SK-N-SH (cell line): ENCODE data around the gene CALCA. TPM values are rescaled to one million over a fixed set of nuclear protein-coding genes. Genes with fewer than 3 reads are reported as not detected.

Experiments used
- CTCF ChIA-PET: fragments of 300-600, 350-600 bp; formaldehyde crosslinking; extraction: SDS; loops from one replicate; lab custom pipeline; 2021; lab: Yijun Ruan, JAX
- POLR2A ChIA-PET: fragments of 350-600 bp; sonication (Branson Sonifier 250); formaldehyde crosslinking; extraction: SDS; loops from one replicate; lab custom pipeline; 2020; ENCODE audit warnings: antibody characterized with exemption, inconsistent platforms; lab: Yijun Ruan, JAX
- DNase-seq: peaks from one replicate; pipeline ENCODE4 v3.0.0; 2012
- H2AFZ ChIP-seq: fragments of 200-600 bp; sonication (generic); 2 replicates; pipeline ENCODE4 v1.8.1; 2016; ENCODE audit warnings: antibody characterized with exemption, mild to moderate bottlenecking, low read depth
- H3F3A ChIP-seq: fragments of 200-600 bp; sonication (generic); replicated peaks from 2 replicates; pipeline ENCODE3; 2016; ENCODE audit warnings: antibody characterized with exemption, mild to moderate bottlenecking; ENCODE audit not compliant: insufficient read depth
- H3K27ac ChIP-seq, 2 experiments: fragments of 200-500 bp in 1 of 2; fragments of 200-600 bp in 1 of 2; sonication (Bioruptor generic) in 1 of 2; sonication (generic), shearing (Covaris generic) in 1 of 2; 2 replicates each; pipeline versions ENCODE4 v1.5.1 to v1.6.1; 2014 to 2016; ENCODE audit warnings: low read depth in 2 of 2, inconsistent platforms in 1 of 2, low read length in 1 of 2, mild to moderate bottlenecking in 1 of 2, mixed read lengths in 1 of 2
- H3K27me3 ChIP-seq: fragments of 200-600 bp; sonication (generic), shearing (Covaris generic); 2 replicates; pipeline ENCODE4 v1.6.1; 2016; ENCODE audit warnings: mixed run types; ENCODE audit not compliant: insufficient read depth
- H3K36me3 ChIP-seq, 2 experiments: fragments of 200-500 bp in 1 of 2; fragments of 200-600 bp in 1 of 2; sonication (Bioruptor generic) in 1 of 2; sonication (generic) in 1 of 2; replicated peaks in 1 of 2; 2 replicates each; pipeline versions ENCODE3 to v1.5.1; 2014 to 2016; ENCODE audit warnings: low read length in 1 of 2, mild to moderate bottlenecking in 1 of 2; ENCODE audit not compliant: insufficient read depth in 2 of 2, control insufficient read depth in 1 of 2
- H3K4me1 ChIP-seq, 2 experiments: fragments of 200-500 bp in 1 of 2; fragments of 200-600 bp in 1 of 2; sonication (Bioruptor generic) in 1 of 2; sonication (generic), shearing (Covaris generic) in 1 of 2; 2 replicates each; pipeline versions ENCODE4 v1.5.1 to v1.6.1; 2014 to 2016; ENCODE audit warnings: low read depth in 1 of 2, low read length in 1 of 2, mixed run types in 1 of 2; ENCODE audit not compliant: insufficient read depth in 2 of 2, control insufficient read depth in 1 of 2
- H3K4me2 ChIP-seq: fragments of 200-600 bp; sonication (generic), shearing (Covaris generic); 2 replicates; pipeline ENCODE4 v1.6.1; 2017; ENCODE audit warnings: mixed run types
- H3K4me3 ChIP-seq, 2 experiments: fragments of 200-500 bp in 1 of 2; fragments of 200-600 bp in 1 of 2; sonication (Bioruptor generic) in 1 of 2; sonication (generic), shearing (Covaris generic) in 1 of 2; 2 replicates each; pipeline versions ENCODE4 v1.5.1 to v1.8.1; 2014 to 2016; ENCODE audit warnings: low read depth in 2 of 2, inconsistent platforms in 1 of 2, low read length in 1 of 2, mild to moderate bottlenecking in 1 of 2, mixed read lengths in 1 of 2, moderate library complexity in 1 of 2
- H3K79me2 ChIP-seq: fragments of 200-600 bp; sonication (generic); 2 replicates; pipeline ENCODE4 v1.8.1; 2017; ENCODE audit warnings: mild to moderate bottlenecking; ENCODE audit not compliant: insufficient read depth
- H3K9ac ChIP-seq: fragments of 200-600 bp; sonication (generic); 2 replicates; pipeline ENCODE4 v1.6.1; 2017; ENCODE audit warnings: mixed run types
- H3K9me2 ChIP-seq: fragments of 200-600 bp; sonication (generic); 2 replicates; pipeline ENCODE4 v1.6.1; 2017; ENCODE audit warnings: mixed run types
- H3K9me3 ChIP-seq: fragments of 200-600 bp; sonication (generic); 2 replicates; pipeline ENCODE4 v1.6.1; 2017; ENCODE audit warnings: mixed run types, mild to moderate bottlenecking, moderate library complexity
- H4K20me1 ChIP-seq: fragments of 200-600 bp; sonication (generic); 2 replicates; pipeline ENCODE4 v1.6.1; 2017; ENCODE audit warnings: mild to moderate bottlenecking, mixed run types; ENCODE audit not compliant: insufficient read depth
- ELF1 ChIP-seq: IDR thresholded peaks from 2 replicates; pipeline ENCODE4 v1.4.0; 2012
- FOSL2 ChIP-seq: IDR thresholded peaks from 2 replicates; pipeline ENCODE4 v1.4.0; 2012; ENCODE audit warnings: low read depth, mild to moderate bottlenecking, moderate library complexity, borderline replicate concordance
- GATA2 ChIP-seq: sonication (generic); formaldehyde crosslinking; IDR thresholded peaks from 2 replicates; pipeline ENCODE4 v1.5.0; 2020; ENCODE audit warnings: mild to moderate bottlenecking, missing genetic modification reagents
- NFIC ChIP-seq: IDR thresholded peaks from 2 replicates; pipeline ENCODE4 v1.4.0; 2012; ENCODE audit warnings: borderline replicate concordance
- POLR2AphosphoS5 ChIP-seq: IDR thresholded peaks from 2 replicates; pipeline ENCODE4 v1.6.1; 2012; ENCODE audit warnings: low read depth, low read length
- RAD21 ChIP-seq: IDR thresholded peaks from 2 replicates; pipeline ENCODE4 v1.6.1; 2012; ENCODE audit warnings: mild to moderate bottlenecking, low read length
- RCOR1 ChIP-seq: fragments of 150-350 bp; IDR thresholded peaks from 2 replicates; pipeline ENCODE4 v1.6.1; 2017; ENCODE audit warnings: antibody characterized with exemption, low read length
- RXRA ChIP-seq: IDR thresholded peaks from 2 replicates; pipeline ENCODE4 v1.4.0; 2012; ENCODE audit warnings: low read depth, mild to moderate bottlenecking, borderline replicate concordance
- SIN3A ChIP-seq: IDR thresholded peaks from 2 replicates; pipeline ENCODE4 v1.6.1; 2012; ENCODE audit warnings: low read depth, mild to moderate bottlenecking, low read length, moderate library complexity, borderline replicate concordance
- TAF1 ChIP-seq: IDR thresholded peaks from 2 replicates; pipeline ENCODE4 v1.6.1; 2012; ENCODE audit warnings: low read depth, mild to moderate bottlenecking, low read length, moderate library complexity, borderline replicate concordance
- WGBS: methylation state at CpG from one replicate; pipeline ENCODE4 v1.1.6; 2017; ENCODE audit warnings: low lambda C conversion rate; 5-methylcytosine and 5-hydroxymethylcytosine counted together
- polyA plus RNA-seq, 3 experiments: library from polyadenylated mRNA; depleted of rRNA; stranded (reverse); fragments of >200 nt; gene quantifications; 2 replicates each; pipeline ENCODE4 v1.2.3, GENCODE V29; 2012
- TF ChIP-seq, protein P1 (sequence below): IDR thresholded peaks from 2 replicates; pipeline ENCODE4 v1.6.1; 2012; ENCODE audit warnings: mild to moderate bottlenecking, low read depth, low read length, moderate library complexity
- TF ChIP-seq, protein P2 (sequence below): fragments of 150-350 bp; IDR thresholded peaks from 2 replicates; pipeline ENCODE4 v1.6.1; 2017; ENCODE audit warnings: antibody characterized with exemption, low read length, low read depth, borderline replicate concordance
- TF ChIP-seq, protein P3 (sequence below): fragments of 200-600 bp; sonication (generic); IDR thresholded peaks from 2 replicates; pipeline ENCODE4 v1.6.1; 2017; ENCODE audit warnings: antibody characterized with exemption, mild to moderate bottlenecking, moderate library complexity

The CALCA gene
- polyA plus RNA-seq, 1 of the 3 experiments (the other 2 are of a cell fraction), result not detected

DNA sequence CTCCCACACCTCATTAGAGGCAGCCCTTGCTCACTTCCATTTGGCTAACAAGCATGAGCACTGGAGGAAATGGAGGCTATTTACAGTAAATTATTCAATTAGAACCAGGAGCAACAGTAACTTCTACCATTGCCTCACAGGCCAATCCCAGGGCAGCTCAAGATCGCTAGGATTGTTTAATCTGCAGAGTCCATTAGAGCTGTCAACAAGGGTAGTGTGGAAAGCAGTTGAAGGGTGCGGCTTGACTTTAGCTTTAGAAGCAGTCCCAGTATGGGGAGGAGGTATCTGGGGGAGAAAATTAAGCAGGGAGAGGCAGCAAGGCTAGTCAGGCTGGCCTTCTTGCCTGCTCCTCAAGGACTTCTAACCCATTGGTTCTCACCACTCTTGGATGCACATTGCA is 41.8 kb downstream of the CALCA start:
- WGBS, result 14% methylated on average over 2 of the region's 2 CpGs

More for the DNA sequence above, 41.8 kb downstream of the CALCA start:
- H3K36me3 ChIP-seq, result no peaks in the 10 kb centered on the region
- ChIA-PET POLR2A (no interaction called here), CTCF (interaction anchor here (1.4 to 1.5 kb wide), 2 partner anchors 22 to 39 kb away, joined by 3 to 5 read pairs; no protein-coding TSS in a partner anchor)
- H3K27ac ChIP-seq, result no peak overlapping the region
- DNase-seq, result no peak
- H3K9me2 ChIP-seq, result no peaks in the 10 kb centered on the region
- H3F3A ChIP-seq, result no peaks in the 10 kb centered on the region
- H3K4me3 ChIP-seq, result no peak overlapping the region
- H3K9ac ChIP-seq, result no peak overlapping the region
- no peaks in the 10 kb centered on the region for H4K20me1 ChIP-seq
- TF ChIP-seq FOSL2, result no peak
- TF ChIP-seq, protein P1, sequence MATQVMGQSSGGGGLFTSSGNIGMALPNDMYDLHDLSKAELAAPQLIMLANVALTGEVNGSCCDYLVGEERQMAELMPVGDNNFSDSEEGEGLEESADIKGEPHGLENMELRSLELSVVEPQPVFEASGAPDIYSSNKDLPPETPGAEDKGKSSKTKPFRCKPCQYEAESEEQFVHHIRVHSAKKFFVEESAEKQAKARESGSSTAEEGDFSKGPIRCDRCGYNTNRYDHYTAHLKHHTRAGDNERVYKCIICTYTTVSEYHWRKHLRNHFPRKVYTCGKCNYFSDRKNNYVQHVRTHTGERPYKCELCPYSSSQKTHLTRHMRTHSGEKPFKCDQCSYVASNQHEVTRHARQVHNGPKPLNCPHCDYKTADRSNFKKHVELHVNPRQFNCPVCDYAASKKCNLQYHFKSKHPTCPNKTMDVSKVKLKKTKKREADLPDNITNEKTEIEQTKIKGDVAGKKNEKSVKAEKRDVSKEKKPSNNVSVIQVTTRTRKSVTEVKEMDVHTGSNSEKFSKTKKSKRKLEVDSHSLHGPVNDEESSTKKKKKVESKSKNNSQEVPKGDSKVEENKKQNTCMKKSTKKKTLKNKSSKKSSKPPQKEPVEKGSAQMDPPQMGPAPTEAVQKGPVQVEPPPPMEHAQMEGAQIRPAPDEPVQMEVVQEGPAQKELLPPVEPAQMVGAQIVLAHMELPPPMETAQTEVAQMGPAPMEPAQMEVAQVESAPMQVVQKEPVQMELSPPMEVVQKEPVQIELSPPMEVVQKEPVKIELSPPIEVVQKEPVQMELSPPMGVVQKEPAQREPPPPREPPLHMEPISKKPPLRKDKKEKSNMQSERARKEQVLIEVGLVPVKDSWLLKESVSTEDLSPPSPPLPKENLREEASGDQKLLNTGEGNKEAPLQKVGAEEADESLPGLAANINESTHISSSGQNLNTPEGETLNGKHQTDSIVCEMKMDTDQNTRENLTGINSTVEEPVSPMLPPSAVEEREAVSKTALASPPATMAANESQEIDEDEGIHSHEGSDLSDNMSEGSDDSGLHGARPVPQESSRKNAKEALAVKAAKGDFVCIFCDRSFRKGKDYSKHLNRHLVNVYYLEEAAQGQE, result no peak
- TF ChIP-seq NFIC, result no peak
- TF ChIP-seq TAF1, result no peak
- TF ChIP-seq, protein P2, sequence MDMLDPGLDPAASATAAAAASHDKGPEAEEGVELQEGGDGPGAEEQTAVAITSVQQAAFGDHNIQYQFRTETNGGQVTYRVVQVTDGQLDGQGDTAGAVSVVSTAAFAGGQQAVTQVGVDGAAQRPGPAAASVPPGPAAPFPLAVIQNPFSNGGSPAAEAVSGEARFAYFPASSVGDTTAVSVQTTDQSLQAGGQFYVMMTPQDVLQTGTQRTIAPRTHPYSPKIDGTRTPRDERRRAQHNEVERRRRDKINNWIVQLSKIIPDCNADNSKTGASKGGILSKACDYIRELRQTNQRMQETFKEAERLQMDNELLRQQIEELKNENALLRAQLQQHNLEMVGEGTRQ, result no peak
- TF ChIP-seq RCOR1, result no peak
- TF ChIP-seq POLR2AphosphoS5, result no peak
- TF ChIP-seq RXRA, result no peak
- no peak for TF ChIP-seq SIN3A
- TF ChIP-seq RAD21, result no peak
- no peak for TF ChIP-seq ELF1
- no peak for TF ChIP-seq GATA2 (CRISPR knock-in tag)
- TF ChIP-seq, protein P3, sequence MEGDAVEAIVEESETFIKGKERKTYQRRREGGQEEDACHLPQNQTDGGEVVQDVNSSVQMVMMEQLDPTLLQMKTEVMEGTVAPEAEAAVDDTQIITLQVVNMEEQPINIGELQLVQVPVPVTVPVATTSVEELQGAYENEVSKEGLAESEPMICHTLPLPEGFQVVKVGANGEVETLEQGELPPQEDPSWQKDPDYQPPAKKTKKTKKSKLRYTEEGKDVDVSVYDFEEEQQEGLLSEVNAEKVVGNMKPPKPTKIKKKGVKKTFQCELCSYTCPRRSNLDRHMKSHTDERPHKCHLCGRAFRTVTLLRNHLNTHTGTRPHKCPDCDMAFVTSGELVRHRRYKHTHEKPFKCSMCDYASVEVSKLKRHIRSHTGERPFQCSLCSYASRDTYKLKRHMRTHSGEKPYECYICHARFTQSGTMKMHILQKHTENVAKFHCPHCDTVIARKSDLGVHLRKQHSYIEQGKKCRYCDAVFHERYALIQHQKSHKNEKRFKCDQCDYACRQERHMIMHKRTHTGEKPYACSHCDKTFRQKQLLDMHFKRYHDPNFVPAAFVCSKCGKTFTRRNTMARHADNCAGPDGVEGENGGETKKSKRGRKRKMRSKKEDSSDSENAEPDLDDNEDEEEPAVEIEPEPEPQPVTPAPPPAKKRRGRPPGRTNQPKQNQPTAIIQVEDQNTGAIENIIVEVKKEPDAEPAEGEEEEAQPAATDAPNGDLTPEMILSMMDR, result no peak
- no peaks in the 10 kb centered on the region for H3K79me2 ChIP-seq
- no peak overlapping the region for H2AFZ ChIP-seq
- no peak overlapping the region for H3K4me2 ChIP-seq
- no peaks in the 10 kb centered on the region for H3K9me3 ChIP-seq
- no peaks in the 10 kb centered on the region for H3K4me1 ChIP-seq
- no peaks in the 10 kb centered on the region for H3K27me3 ChIP-seq
